Measurements from ENCODE around the gene OR52A1.

GRCh38 chr11:5178046-5178837 lies 23.7 kb upstream of the OR52A1 start:
- no peak for TF ChIP-seq ATF1 (CRISPR knock-in tag; IDR thresholded peaks at IDR 0.05)
- TF ChIP-seq, protein P1, sequence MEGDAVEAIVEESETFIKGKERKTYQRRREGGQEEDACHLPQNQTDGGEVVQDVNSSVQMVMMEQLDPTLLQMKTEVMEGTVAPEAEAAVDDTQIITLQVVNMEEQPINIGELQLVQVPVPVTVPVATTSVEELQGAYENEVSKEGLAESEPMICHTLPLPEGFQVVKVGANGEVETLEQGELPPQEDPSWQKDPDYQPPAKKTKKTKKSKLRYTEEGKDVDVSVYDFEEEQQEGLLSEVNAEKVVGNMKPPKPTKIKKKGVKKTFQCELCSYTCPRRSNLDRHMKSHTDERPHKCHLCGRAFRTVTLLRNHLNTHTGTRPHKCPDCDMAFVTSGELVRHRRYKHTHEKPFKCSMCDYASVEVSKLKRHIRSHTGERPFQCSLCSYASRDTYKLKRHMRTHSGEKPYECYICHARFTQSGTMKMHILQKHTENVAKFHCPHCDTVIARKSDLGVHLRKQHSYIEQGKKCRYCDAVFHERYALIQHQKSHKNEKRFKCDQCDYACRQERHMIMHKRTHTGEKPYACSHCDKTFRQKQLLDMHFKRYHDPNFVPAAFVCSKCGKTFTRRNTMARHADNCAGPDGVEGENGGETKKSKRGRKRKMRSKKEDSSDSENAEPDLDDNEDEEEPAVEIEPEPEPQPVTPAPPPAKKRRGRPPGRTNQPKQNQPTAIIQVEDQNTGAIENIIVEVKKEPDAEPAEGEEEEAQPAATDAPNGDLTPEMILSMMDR (IDR thresholded peaks at IDR 0.05), result no peak
- no peak for TF ChIP-seq CREB1 (CRISPR knock-in tag; IDR thresholded peaks at IDR 0.05)
- TF ChIP-seq E2F4 (CRISPR knock-in tag; IDR thresholded peaks at IDR 0.05; ENCODE audit: borderline replicate concordance, low read depth), result no peak
- TF ChIP-seq NR3C1 (CRISPR knock-in tag; conservative IDR thresholded peaks at IDR 0.05; ENCODE audit: low read depth), result no peak
- TF ChIP-seq ZNF138 (CRISPR knock-in tag; conservative IDR thresholded peaks at IDR 0.05), result no peak
- no peak for TF ChIP-seq TP53 (CRISPR knock-in tag; IDR thresholded peaks at IDR 0.05)
- no peak for TF ChIP-seq KAT7 (CRISPR knock-in tag; IDR thresholded peaks at IDR 0.05; ENCODE audit: borderline replicate concordance)
- TF ChIP-seq FOXJ3 (CRISPR knock-in tag; IDR thresholded peaks at IDR 0.05; ENCODE audit: borderline replicate concordance), result no peak
- TF ChIP-seq MXD4 (CRISPR knock-in tag; IDR thresholded peaks at IDR 0.05; ENCODE audit: borderline replicate concordance), result no peak
- TF ChIP-seq TCF7 (CRISPR knock-in tag; IDR thresholded peaks at IDR 0.05; ENCODE audit: low read depth), result no peak
- TF ChIP-seq, protein P2, sequence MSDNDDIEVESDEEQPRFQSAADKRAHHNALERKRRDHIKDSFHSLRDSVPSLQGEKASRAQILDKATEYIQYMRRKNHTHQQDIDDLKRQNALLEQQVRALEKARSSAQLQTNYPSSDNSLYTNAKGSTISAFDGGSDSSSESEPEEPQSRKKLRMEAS (CRISPR knock-in tag; IDR thresholded peaks at IDR 0.05), result no peak

Measured in WTC11 (cell line).